Measurements from ENCODE around the gene HASPIN. TPM values are rescaled to one million over a fixed set of nuclear protein-coding genes. Genes with fewer than 3 reads are reported as not detected.

The HASPIN gene
- total RNA-seq, 1 donor from 2014 or later = 14.8 TPM

- no peaks in the 10 kb centered on the region for H3K9me3 ChIP-seq (ENCODE audit: low read depth)
- no peaks in the 10 kb centered on the region for H3K36me3 ChIP-seq
- TF ChIP-seq EZH2 (IDR thresholded peaks at IDR 0.05) (no peak), EZH2phosphoT487 (IDR thresholded peaks at IDR 0.05) (no peak)
- Mint-ChIP-seq H3K36me3 (no peaks in the 10 kb centered on the region), H3K27me3 (ENCODE audit: insufficient read depth, low read depth) (peaks cover 15% of the 10 kb centered on the region), H3K4me1 (peaks cover 26% of the 10 kb centered on the region), H3K4me3 (peak overlapping the region; percentile 19), H3K9me3 (no peaks in the 10 kb centered on the region), H3K27ac (peak overlapping the region; percentile 76)
- no peak overlapping the region for H3K27ac ChIP-seq
- H2AFZ ChIP-seq (replicated peaks) = no peak overlapping the region
- peak overlapping the region; percentile 63 for H3K4me2 ChIP-seq
- H3F3A ChIP-seq (ENCODE audit: low read depth) = peaks cover 15% of the 10 kb centered on the region
- peaks cover 19% of the 10 kb centered on the region for H3K4me1 ChIP-seq
- peak; percentile 37 for DNase-seq (ENCODE audit: low spot score)
- H4K20me1 ChIP-seq (ENCODE audit: low read depth) = no peaks in the 10 kb centered on the region
- no peaks in the 10 kb centered on the region for H3K79me2 ChIP-seq (ENCODE audit: low read depth)
- H3K4me3 ChIP-seq = no peak overlapping the region
- peaks cover 7% of the 10 kb centered on the region for H3K27me3 ChIP-seq
- H3K9ac ChIP-seq = no peak overlapping the region
Measured at GRCh38 chr17:3739422-3740124, 15.9 kb downstream of the HASPIN start.

- H3F3A ChIP-seq (ENCODE audit: low read depth) = peaks cover 16% of the 10 kb centered on the region
- Mint-ChIP-seq H3K9me3 (no peaks in the 10 kb centered on the region), H3K4me3 (no peak overlapping the region), H3K4me1 (peaks cover 26% of the 10 kb centered on the region), H3K36me3 (no peaks in the 10 kb centered on the region), H3K27me3 (ENCODE audit: insufficient read depth, low read depth) (peaks cover 15% of the 10 kb centered on the region), H3K27ac (no peak overlapping the region)
- no peak for TF ChIP-seq EZH2 (IDR thresholded peaks at IDR 0.05)
- TF ChIP-seq CTCF (IDR thresholded peaks at IDR 0.05) = no peak
- TF ChIP-seq EZH2phosphoT487 (IDR thresholded peaks at IDR 0.05) = no peak
- H3K27ac ChIP-seq = no peak overlapping the region
- no peaks in the 10 kb centered on the region for H3K79me2 ChIP-seq (ENCODE audit: low read depth)
- peaks cover 19% of the 10 kb centered on the region for H3K4me1 ChIP-seq
- H3K4me2 ChIP-seq = no peak overlapping the region
- H3K4me3 ChIP-seq = no peak overlapping the region
- H3K36me3 ChIP-seq = no peaks in the 10 kb centered on the region
- H3K9ac ChIP-seq = no peak overlapping the region
- no peak overlapping the region for H2AFZ ChIP-seq (replicated peaks)
- no peaks in the 10 kb centered on the region for H3K9me3 ChIP-seq (ENCODE audit: low read depth)
- H4K20me1 ChIP-seq (ENCODE audit: low read depth) = no peaks in the 10 kb centered on the region
- peaks cover 7% of the 10 kb centered on the region for H3K27me3 ChIP-seq
- no peak for DNase-seq (ENCODE audit: low spot score)
Measured at GRCh38 chr17:3740611-3741073, 16.9 kb downstream of the HASPIN start.

- DNase-seq (ENCODE audit: low spot score) = no peak
- TF ChIP-seq CTCF (IDR thresholded peaks at IDR 0.05) (no peak), EZH2phosphoT487 (IDR thresholded peaks at IDR 0.05) (no peak), EZH2 (IDR thresholded peaks at IDR 0.05) (no peak)
- peaks cover 8% of the 10 kb centered on the region for H3F3A ChIP-seq (ENCODE audit: low read depth)
- Mint-ChIP-seq H3K9me3 (no peaks in the 10 kb centered on the region), H3K36me3 (no peaks in the 10 kb centered on the region), H3K4me3 (no peak overlapping the region), H3K4me1 (peaks cover 6% of the 10 kb centered on the region), H3K27ac (no peak overlapping the region), H3K27me3 (ENCODE audit: insufficient read depth, low read depth) (peaks cover 7% of the 10 kb centered on the region)
- no peak overlapping the region for H3K9ac ChIP-seq
- H3K27ac ChIP-seq = no peak overlapping the region
- H3K4me3 ChIP-seq = no peak overlapping the region
- no peaks in the 10 kb centered on the region for H3K36me3 ChIP-seq
- peaks cover 9% of the 10 kb centered on the region for H3K4me1 ChIP-seq
- no peaks in the 10 kb centered on the region for H3K27me3 ChIP-seq
- H3K4me2 ChIP-seq = no peak overlapping the region
- H2AFZ ChIP-seq (replicated peaks) = no peak overlapping the region
- no peaks in the 10 kb centered on the region for H4K20me1 ChIP-seq (ENCODE audit: low read depth)
- H3K9me3 ChIP-seq (ENCODE audit: low read depth) = no peaks in the 10 kb centered on the region
- no peaks in the 10 kb centered on the region for H3K79me2 ChIP-seq (ENCODE audit: low read depth)
Measured at GRCh38 chr17:3744014-3744413, 20.3 kb downstream of the HASPIN start.

- Histone ChIP-seq H4K20me1 (ENCODE audit: low read depth) (no peaks in the 10 kb centered on the region), H3K4me2 (no peak overlapping the region), H3K79me2 (ENCODE audit: low read depth) (no peaks in the 10 kb centered on the region), H3K27ac (no peak overlapping the region), H3K27me3 (no peaks in the 10 kb centered on the region), H3K9me3 (ENCODE audit: low read depth) (no peaks in the 10 kb centered on the region), H3K4me3 (no peak overlapping the region), H3K9ac (no peak overlapping the region), H3F3A (ENCODE audit: low read depth) (peaks cover 5% of the 10 kb centered on the region), H2AFZ (replicated peaks) (no peak overlapping the region), H3K36me3 (no peaks in the 10 kb centered on the region), H3K4me1 (no peaks in the 10 kb centered on the region)
- Mint-ChIP-seq H3K36me3 (no peaks in the 10 kb centered on the region), H3K4me3 (no peak overlapping the region), H3K4me1 (no peaks in the 10 kb centered on the region), H3K27ac (no peak overlapping the region), H3K27me3 (ENCODE audit: insufficient read depth, low read depth) (peaks cover 7% of the 10 kb centered on the region), H3K9me3 (no peaks in the 10 kb centered on the region)
- TF ChIP-seq EZH2 (IDR thresholded peaks at IDR 0.05) = no peak
- TF ChIP-seq CTCF (IDR thresholded peaks at IDR 0.05) = no peak
- no peak for TF ChIP-seq EZH2phosphoT487 (IDR thresholded peaks at IDR 0.05)
- DNase-seq (ENCODE audit: low spot score) = no peak
Measured at GRCh38 chr17:3745071-3745470, 21.4 kb downstream of the HASPIN start.

All from neural progenitor cell (in vitro differentiated cells).